ENCODE results near the gene SPPL3.
"Not testable (repeated sequence)": the region's sequence is repeated elsewhere in the genome, so short reads cannot be mapped to it uniquely, and the experiment has no call there.

SPPL3 gene

GRCh38 chr12:120804428-120804827, 99.7 kb downstream of the SPPL3 start:
- Histone ChIP-seq H3K27ac (ENCODE audit: low read length) (no peak overlapping the region), H3K9me3 (ENCODE audit: control insufficient read depth, low read depth, low read length) (no peaks in the 10 kb centered on the region), H3K4me1 (ENCODE audit: control insufficient read depth, low read depth, low read length) (peaks cover 10% of the 10 kb centered on the region), H3K36me3 (ENCODE audit: control insufficient read depth, low read depth, low read length) (peaks cover 5% of the 10 kb centered on the region), H3K9ac (ENCODE audit: low read length) (no peak overlapping the region), H3K4me3 (ENCODE audit: low read length) (no peak overlapping the region), H3K27me3 (ENCODE audit: control insufficient read depth, insufficient read depth, low read length) (no peaks in the 10 kb centered on the region)

GRCh38 chr12:120801146-120801545, 103.0 kb downstream of the SPPL3 start:
- H3K9ac ChIP-seq (ENCODE audit: low read length): no peak overlapping the region
- no peaks in the 10 kb centered on the region for H3K27me3 ChIP-seq (ENCODE audit: control insufficient read depth, insufficient read depth, low read length)
- no peak overlapping the region for H3K27ac ChIP-seq (ENCODE audit: low read length)
- H3K4me1 ChIP-seq (ENCODE audit: control insufficient read depth, low read depth, low read length): peaks cover 10% of the 10 kb centered on the region
- H3K4me3 ChIP-seq (ENCODE audit: low read length): no peak overlapping the region
- H3K36me3 ChIP-seq (ENCODE audit: control insufficient read depth, low read depth, low read length): no peaks in the 10 kb centered on the region
- no peaks in the 10 kb centered on the region for H3K9me3 ChIP-seq (ENCODE audit: control insufficient read depth, low read depth, low read length)

GRCh38 chr12:120800665-120801064, 103.5 kb downstream of the SPPL3 start:
- no peak overlapping the region for H3K4me3 ChIP-seq (ENCODE audit: low read length)
- H3K4me1 ChIP-seq (ENCODE audit: control insufficient read depth, low read depth, low read length): peaks cover 10% of the 10 kb centered on the region
- H3K27me3 ChIP-seq (ENCODE audit: control insufficient read depth, insufficient read depth, low read length): no peaks in the 10 kb centered on the region
- H3K9me3 ChIP-seq (ENCODE audit: control insufficient read depth, low read depth, low read length): no peaks in the 10 kb centered on the region
- no peak overlapping the region for H3K27ac ChIP-seq (ENCODE audit: low read length)
- no peak overlapping the region for H3K9ac ChIP-seq (ENCODE audit: low read length)
- H3K36me3 ChIP-seq (ENCODE audit: control insufficient read depth, low read depth, low read length): no peaks in the 10 kb centered on the region

- H3K4me3 ChIP-seq (ENCODE audit: low read length): no peak overlapping the region
- H3K36me3 ChIP-seq (ENCODE audit: control insufficient read depth, low read depth, low read length): no peaks in the 10 kb centered on the region
- no peaks in the 10 kb centered on the region for H3K27me3 ChIP-seq (ENCODE audit: control insufficient read depth, insufficient read depth, low read length)
- peaks cover 10% of the 10 kb centered on the region for H3K4me1 ChIP-seq (ENCODE audit: control insufficient read depth, low read depth, low read length)
- no peak overlapping the region for H3K27ac ChIP-seq (ENCODE audit: low read length)
- H3K9ac ChIP-seq (ENCODE audit: low read length): no peak overlapping the region
- no peaks in the 10 kb centered on the region for H3K9me3 ChIP-seq (ENCODE audit: control insufficient read depth, low read depth, low read length)
Measured at GRCh38 chr12:120799243-120800045, 104.7 kb downstream of the SPPL3 start.

- Histone ChIP-seq H3K27ac (ENCODE audit: low read length) (no peak overlapping the region), H3K27me3 (ENCODE audit: control insufficient read depth, insufficient read depth, low read length) (no peaks in the 10 kb centered on the region), H3K9me3 (ENCODE audit: control insufficient read depth, low read depth, low read length) (no peaks in the 10 kb centered on the region), H3K36me3 (ENCODE audit: control insufficient read depth, low read depth, low read length) (no peaks in the 10 kb centered on the region), H3K9ac (ENCODE audit: low read length) (no peak overlapping the region), H3K4me3 (ENCODE audit: low read length) (no peak overlapping the region), H3K4me1 (ENCODE audit: control insufficient read depth, low read depth, low read length) (peaks cover 10% of the 10 kb centered on the region)
Measured at GRCh38 chr12:120798696-120799095, 105.5 kb downstream of the SPPL3 start.

- Histone ChIP-seq H3K27me3 (ENCODE audit: control insufficient read depth, insufficient read depth, low read length) (no peaks in the 10 kb centered on the region), H3K9ac (ENCODE audit: low read length) (no peak overlapping the region), H3K9me3 (ENCODE audit: control insufficient read depth, low read depth, low read length) (no peaks in the 10 kb centered on the region), H3K36me3 (ENCODE audit: control insufficient read depth, low read depth, low read length) (no peaks in the 10 kb centered on the region), H3K27ac (ENCODE audit: low read length) (no peak overlapping the region), H3K4me1 (ENCODE audit: control insufficient read depth, low read depth, low read length) (peaks cover 10% of the 10 kb centered on the region), H3K4me3 (ENCODE audit: low read length) (no peak overlapping the region)
Measured at GRCh38 chr12:120797677-120798642, 106.2 kb downstream of the SPPL3 start.

DNA sequence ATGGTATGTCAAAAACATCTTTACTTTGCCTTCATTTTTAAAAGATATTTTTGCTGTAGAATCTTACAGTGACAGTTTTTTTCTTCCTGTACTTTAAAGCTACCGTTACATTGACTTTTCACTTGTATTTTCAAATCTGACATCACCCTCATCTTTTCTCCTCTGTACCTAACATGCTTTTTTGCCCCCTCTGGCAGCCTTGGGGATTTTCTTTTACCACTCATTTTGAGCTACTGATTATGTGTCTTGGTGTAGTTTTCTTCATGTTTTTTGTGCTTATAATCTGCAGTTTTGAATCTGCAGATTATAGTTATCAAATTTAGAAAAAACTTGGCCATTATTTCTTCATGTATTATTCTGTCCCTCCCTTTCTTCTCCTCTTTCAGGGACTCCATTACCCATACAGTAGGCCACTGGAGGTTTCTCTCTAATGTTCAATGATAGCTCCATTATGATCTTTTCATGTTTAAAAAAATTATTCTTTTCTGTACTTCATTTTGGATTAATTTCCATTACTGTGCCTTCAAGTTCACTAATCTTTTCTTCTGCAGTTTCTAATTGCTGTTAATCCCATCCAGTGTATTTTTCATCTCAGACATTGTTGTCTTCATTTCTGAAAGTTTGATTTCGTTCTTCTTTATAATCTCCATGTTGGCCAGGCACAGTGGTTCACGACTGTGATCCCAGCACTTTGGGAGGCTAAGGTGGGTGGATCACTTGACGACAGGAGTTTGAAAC, 108.5 kb downstream of the SPPL3 start:
- no peak overlapping the region for H3K27ac ChIP-seq (ENCODE audit: low read length)
- peaks cover under 1% of the 10 kb centered on the region for H3K4me1 ChIP-seq (ENCODE audit: control insufficient read depth, low read depth, low read length)
- H3K9ac ChIP-seq (ENCODE audit: low read length): no peak overlapping the region
- H3K4me3 ChIP-seq (ENCODE audit: low read length): no peak overlapping the region
- no peaks in the 10 kb centered on the region for H3K27me3 ChIP-seq (ENCODE audit: control insufficient read depth, insufficient read depth, low read length)
- H3K36me3 ChIP-seq (ENCODE audit: control insufficient read depth, low read depth, low read length): no peaks in the 10 kb centered on the region
- H3K9me3 ChIP-seq (ENCODE audit: control insufficient read depth, low read depth, low read length): no peaks in the 10 kb centered on the region

- H3K4me1 ChIP-seq (ENCODE audit: control insufficient read depth, low read depth, low read length): no peaks in the 10 kb centered on the region
- H3K9me3 ChIP-seq (ENCODE audit: control insufficient read depth, low read depth, low read length): no peaks in the 10 kb centered on the region
- no peak overlapping the region for H3K4me3 ChIP-seq (ENCODE audit: low read length)
- H3K36me3 ChIP-seq (ENCODE audit: control insufficient read depth, low read depth, low read length): no peaks in the 10 kb centered on the region
- H3K27ac ChIP-seq (ENCODE audit: low read length): no peak overlapping the region
- H3K9ac ChIP-seq (ENCODE audit: low read length): no peak overlapping the region
- no peaks in the 10 kb centered on the region for H3K27me3 ChIP-seq (ENCODE audit: control insufficient read depth, insufficient read depth, low read length)
Measured at GRCh38 chr12:120793357-120793756, 110.8 kb downstream of the SPPL3 start.

GRCh38 chr12:120792456-120792855, 111.7 kb downstream of the SPPL3 start:
- H3K4me3 ChIP-seq (ENCODE audit: low read length); H3K9me3 ChIP-seq (ENCODE audit: control insufficient read depth, low read depth, low read length); H3K4me1 ChIP-seq (ENCODE audit: control insufficient read depth, low read depth, low read length); H3K36me3 ChIP-seq (ENCODE audit: control insufficient read depth, low read depth, low read length); H3K9ac ChIP-seq (ENCODE audit: low read length); H3K27me3 ChIP-seq (ENCODE audit: control insufficient read depth, insufficient read depth, low read length); H3K27ac ChIP-seq (ENCODE audit: low read length): not testable (repeated sequence)

- Histone ChIP-seq H3K9me3 (ENCODE audit: control insufficient read depth, low read depth, low read length) (no peaks in the 10 kb centered on the region), H3K27me3 (ENCODE audit: control insufficient read depth, insufficient read depth, low read length) (no peaks in the 10 kb centered on the region), H3K4me3 (ENCODE audit: low read length) (no peak overlapping the region), H3K27ac (ENCODE audit: low read length) (no peak overlapping the region), H3K36me3 (ENCODE audit: control insufficient read depth, low read depth, low read length) (no peaks in the 10 kb centered on the region), H3K9ac (ENCODE audit: low read length) (no peak overlapping the region), H3K4me1 (ENCODE audit: control insufficient read depth, low read depth, low read length) (no peaks in the 10 kb centered on the region)
Measured at GRCh38 chr12:120791669-120792176, 112.4 kb downstream of the SPPL3 start.

DNA sequence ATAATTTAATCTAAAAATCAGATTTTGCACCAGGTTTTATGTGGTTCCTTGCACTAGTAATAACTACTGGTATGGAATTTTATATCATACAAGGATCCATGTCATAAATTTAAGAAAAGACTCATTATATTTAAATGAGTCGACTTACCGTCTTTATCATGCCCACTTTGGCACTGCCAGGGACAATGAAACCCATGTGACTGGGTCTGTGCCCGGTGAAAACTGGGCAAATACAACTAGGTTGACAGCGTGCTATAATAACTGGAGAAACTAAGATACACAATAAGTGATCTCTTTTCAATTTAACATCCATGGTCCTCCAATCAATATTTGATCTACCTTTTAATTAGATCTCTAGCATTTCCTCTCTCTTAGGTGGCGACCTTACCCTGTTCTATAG, 114.0 kb downstream of the SPPL3 start:
- no peaks in the 10 kb centered on the region for H3K36me3 ChIP-seq (ENCODE audit: control insufficient read depth, low read depth, low read length)
- H3K9me3 ChIP-seq (ENCODE audit: control insufficient read depth, low read depth, low read length): no peaks in the 10 kb centered on the region
- no peaks in the 10 kb centered on the region for H3K4me1 ChIP-seq (ENCODE audit: control insufficient read depth, low read depth, low read length)
- no peak overlapping the region for H3K4me3 ChIP-seq (ENCODE audit: low read length)
- no peaks in the 10 kb centered on the region for H3K27me3 ChIP-seq (ENCODE audit: control insufficient read depth, insufficient read depth, low read length)
- H3K9ac ChIP-seq (ENCODE audit: low read length): no peak overlapping the region
- no peak overlapping the region for H3K27ac ChIP-seq (ENCODE audit: low read length)
